Stimulated activated CD8-positive, alpha-beta memory T cell treated with anti-CD3 and anti-CD28 coated beads, Interleukin-4, amount 100 ng/mL, for 4 hours (primary cell): Measurements from ENCODE around the gene FRMD8.

Source experiments
- DNase-seq, 2 donors: peaks; one replicate each; pipeline ENCODE4 v3.0.0-alpha.2; 2020; ENCODE audit warnings: low read depth in 2 of 2, low spot score in 1 of 2

The FRMD8 gene

GRCh38 chr11:65392186-65392829 is 5.9 kb downstream of the FRMD8 start:
- DNase-seq = no peak

DNA sequence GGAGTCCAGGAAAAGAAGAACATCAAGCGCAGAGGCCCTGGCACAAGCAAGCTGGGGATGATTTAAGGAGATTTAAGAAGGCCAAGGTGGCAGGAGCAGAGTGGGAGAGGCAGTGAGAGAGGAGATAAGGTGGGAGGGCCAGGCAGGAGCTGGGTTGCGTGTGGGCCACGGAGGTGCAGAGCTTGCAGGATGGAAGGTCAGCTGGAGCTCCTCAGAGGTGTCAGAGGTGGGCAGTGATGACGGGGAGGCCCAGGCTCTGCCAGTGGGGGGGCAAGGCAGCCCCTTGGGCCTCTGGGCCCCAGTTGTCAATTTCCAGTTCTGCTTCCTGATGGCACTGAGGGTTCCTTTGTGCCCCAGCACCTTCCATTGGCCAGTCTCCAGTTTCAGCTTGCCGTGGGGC is 6.5 kb downstream of the FRMD8 start:
- no peak for DNase-seq

DNA sequence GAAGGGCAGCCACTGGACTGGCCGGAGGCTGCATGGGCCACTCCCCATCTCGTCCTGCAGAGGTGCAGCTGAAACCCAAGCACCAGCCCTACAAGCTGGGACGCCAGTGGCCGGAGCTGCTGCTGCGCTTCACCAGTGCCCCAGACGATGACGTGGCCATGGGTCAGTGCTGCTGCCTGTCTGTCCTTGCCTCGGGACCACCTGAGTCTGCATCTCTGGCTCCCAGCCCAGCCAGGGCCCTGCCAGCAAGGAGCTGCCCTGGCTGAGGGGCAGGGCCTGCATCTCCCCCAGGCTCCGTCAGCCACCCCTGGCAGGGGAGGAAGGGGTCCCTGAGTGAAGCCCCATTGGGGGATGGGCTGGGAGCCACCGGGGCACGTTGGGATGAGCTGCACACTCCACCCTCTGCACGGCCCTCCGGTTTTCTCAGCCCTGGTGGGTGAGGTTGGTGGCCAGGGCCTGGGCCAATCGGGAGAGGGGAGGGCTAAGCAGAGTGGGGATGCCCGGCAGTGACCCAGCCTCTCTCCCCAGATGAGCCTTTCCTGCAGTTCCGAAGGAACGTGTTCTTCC is 7.2 kb downstream of the FRMD8 start:
- no peak for DNase-seq

DNA sequence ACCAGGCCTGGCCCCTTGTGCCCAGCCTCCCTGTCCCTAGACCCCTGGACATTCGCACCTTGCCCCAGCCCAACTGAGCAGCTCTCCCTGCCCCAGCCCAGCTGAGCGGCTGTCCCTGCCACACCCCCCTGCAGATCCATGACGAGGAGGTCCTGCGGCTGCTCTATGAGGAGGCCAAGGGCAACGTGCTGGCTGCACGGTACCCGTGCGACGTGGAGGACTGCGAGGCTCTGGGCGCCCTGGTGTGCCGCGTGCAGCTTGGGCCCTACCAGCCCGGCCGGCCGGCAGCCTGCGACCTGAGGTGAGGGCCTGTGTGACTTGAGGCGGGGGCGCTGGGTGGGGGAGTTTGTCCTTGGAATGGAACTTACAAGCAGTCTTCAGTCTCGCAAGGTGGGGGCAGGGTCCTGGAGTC is 7.7 kb downstream of the FRMD8 start:
- DNase-seq = no peak

GRCh38 chr11:65395961-65396530 is 9.6 kb downstream of the FRMD8 start:
- DNase-seq = no peak

DNA sequence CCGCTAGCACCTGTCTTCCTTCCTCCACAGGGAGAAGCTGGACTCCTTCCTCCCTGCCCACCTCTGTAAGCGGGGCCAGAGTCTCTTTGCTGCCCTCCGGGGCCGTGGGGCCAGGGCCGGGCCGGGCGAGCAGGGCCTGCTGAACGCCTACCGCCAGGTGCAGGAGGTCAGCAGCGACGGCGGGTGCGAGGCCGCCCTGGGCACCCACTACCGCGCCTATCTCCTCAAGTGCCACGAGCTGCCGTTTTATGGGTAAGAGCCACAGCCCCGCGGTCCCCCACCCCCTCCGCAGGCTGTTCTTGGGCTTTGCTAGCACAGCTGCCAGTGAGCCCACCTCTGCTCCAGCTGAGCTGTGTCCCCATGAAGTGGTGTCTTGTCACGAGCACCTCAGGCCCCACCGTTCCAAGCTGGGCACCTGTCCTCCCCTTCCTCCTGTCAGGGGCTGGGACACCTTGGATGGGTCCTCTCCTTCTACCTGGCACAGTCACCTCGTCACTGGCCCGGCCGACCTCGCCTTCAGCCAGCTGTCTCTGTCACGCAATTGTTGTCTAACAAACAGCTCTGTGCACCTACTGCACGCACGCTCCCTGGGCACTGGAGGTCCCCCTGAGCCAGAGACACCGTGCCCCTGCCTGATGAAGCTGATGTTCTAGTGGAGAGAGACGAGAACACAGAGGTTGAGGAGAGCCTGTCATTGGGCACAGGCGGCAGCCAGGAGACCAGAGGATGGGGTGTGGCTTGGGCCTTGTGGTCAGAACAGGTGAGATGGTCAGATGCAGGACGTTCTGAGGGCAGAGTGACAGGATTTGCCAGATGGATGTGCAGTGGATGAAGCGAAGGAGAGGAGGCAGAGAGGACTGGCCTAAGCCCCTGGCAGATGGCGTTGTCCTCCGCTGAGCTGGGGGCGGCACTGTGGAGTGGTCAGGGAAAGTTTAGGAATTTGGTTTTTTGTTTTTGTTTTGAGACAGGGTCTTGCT is 10.6 kb downstream of the FRMD8 start:
- no peak for DNase-seq

GRCh38 chr11:65398362-65398910 is 12.0 kb downstream of the FRMD8 start:
- no peak for DNase-seq

GRCh38 chr11:65399249-65399648 is 12.8 kb downstream of the FRMD8 start:
- DNase-seq = no peak

GRCh38 chr11:65399845-65400244 is 13.4 kb downstream of the FRMD8 start:
- DNase-seq = no peak

DNA sequence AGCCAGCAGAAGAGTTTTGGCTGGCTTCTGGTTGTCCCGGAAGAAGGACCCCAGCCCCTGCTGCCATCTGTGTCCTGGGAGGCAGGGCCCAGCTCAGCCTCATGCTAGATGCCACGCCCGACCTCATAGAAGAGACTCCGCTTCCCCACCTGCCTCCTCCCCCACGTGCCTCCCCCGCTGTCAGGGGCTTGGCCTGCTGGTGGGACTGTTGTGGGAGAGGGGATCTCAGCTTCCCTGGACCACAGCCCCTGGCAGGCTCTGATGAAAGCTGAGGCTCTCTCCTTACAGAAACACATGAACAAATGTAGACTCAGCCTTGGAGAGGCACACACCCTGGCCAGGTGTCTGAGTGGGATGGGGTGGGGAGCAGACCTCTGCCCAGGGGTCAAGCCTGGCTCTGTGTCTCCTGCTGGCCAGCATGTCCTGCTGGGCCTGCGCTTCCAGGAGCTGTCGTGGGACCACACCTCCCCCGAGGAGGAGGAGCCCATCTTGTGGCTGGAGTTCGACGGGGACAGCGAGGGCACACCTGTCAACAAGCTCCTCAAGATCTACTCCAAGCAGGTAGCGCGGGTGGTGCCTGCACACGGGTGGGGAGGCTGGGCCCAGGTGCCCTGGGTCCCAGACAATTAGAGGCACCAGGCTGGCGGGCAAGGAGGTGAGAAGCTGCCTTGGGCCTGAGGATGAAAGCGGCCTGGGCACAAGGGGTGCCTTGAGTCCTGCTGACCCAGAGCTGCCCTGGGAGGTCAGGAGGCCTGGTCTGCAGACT is 14.1 kb downstream of the FRMD8 start:
- no peak for DNase-seq

DNA sequence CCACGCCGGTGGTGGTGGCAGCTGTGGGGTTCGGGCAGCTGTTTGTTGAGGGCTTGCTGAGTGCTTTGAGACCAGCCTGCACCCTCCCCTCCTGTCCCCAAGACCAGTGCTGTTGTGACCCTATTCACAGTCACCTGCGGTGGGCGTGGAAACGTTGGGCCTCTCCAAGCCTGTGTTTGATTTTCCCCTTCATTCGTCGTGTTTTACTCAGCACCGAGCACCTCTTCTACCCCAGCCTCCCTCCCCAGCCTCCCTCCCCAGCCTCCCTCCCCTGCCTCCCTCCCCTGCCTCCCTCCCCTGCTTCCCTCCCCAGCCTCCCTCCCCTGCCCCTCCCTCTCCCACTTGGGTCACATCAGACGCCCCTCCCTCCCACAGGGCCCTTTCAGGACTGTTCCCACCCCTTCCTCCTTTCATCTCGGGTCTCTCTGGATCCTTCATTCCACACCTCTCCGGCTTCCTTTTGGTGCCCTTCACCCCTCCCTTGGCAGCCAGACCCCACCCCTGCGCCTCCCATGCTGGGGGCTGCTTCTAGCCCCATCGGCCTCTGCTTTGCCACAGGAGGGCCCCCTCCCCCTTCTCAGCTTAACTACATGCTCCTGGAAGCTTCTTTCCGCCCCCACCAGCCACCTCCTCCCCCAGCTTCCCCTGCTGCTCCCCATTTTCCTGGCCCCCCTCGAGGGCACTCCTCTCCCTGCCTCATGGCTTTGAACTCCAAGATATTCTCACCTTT is 14.8 kb downstream of the FRMD8 start:
- DNase-seq = no peak

- no peak for DNase-seq
Observed at GRCh38 chr11:65401803-65402248, 15.4 kb downstream of the FRMD8 start.

- no peak for DNase-seq
Observed at GRCh38 chr11:65402790-65403189, 16.4 kb downstream of the FRMD8 start.

GRCh38 chr11:65403607-65404121 is 17.2 kb downstream of the FRMD8 start:
- DNase-seq = no peak

DNA sequence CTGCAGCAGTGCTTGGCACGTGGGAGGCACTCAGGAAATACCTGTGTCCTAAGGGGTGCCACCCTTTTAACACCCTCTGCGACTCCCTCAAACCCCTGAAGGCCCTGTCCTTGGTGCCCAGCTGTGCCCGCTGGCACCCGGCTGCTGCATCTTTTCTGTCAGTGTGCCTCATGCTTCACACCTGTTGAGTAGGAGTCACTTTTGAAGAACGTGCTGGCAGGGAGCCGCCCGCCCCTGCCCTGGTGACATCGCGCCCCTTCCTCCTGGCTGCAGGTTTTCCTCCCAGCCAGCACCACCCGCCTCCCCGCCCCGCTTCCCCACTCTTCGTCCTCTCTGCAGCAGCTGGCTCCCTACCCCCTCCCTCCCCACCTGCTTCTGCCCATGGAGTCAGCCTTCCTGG is 17.8 kb downstream of the FRMD8 start:
- DNase-seq = no peak

- no peak for DNase-seq
Observed at GRCh38 chr11:65404638-65405339, 18.4 kb downstream of the FRMD8 start.

DNA sequence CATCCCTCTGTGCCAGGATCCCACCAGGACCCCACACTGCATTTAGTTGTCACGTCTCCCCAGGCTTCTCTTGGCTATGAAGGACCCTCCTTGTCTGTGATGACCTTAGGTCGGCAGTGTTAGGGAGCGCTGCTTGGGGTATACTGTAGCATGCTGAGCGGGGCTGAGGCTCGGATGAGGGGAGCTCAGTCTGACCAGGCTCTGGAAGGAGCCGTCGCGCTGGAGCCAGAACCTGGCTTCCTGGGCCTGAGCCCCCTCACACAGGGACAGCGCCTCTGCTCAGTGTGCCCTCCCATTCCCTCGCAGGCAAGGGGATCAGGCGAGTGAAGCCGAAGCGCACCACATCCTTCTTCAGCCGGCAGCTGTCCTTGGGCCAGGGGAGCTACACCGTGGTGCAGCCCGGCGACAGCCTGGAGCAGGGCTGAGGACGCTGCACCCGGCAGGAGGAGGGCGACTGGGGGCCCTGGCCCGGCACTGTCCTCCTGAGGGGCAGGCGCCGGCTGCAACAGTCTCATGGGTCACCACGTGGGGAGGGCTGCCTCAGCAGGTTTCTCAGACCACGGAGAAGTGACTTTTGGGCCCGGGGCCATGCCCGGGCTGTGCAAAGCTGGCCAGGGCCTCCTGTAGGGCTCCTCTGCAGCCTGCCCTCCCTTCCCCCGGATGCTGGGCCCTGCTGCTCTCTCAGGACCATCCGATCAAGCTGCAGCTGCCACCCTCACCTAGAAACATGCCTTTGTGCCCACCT is 24.7 kb downstream of the FRMD8 start:
- no peak for DNase-seq

GRCh38 chr11:65411681-65412070 is 25.2 kb downstream of the FRMD8 start:
- no peak for DNase-seq
